Activated CD4-positive, CD25-positive, alpha-beta regulatory T cell (primary cell): ENCODE measurements around the gene TMEM242.
"Not testable (repeated sequence)": the region's sequence is repeated elsewhere in the genome, so short reads cannot be mapped to it uniquely, and the experiment has no call there.

ENCODE experiments used
- DNase-seq, 4 experiments: peaks; one replicate each; lab custom pipeline; 2025; lab: John Stamatoyannopoulos, UW

The TMEM242 gene

DNA sequence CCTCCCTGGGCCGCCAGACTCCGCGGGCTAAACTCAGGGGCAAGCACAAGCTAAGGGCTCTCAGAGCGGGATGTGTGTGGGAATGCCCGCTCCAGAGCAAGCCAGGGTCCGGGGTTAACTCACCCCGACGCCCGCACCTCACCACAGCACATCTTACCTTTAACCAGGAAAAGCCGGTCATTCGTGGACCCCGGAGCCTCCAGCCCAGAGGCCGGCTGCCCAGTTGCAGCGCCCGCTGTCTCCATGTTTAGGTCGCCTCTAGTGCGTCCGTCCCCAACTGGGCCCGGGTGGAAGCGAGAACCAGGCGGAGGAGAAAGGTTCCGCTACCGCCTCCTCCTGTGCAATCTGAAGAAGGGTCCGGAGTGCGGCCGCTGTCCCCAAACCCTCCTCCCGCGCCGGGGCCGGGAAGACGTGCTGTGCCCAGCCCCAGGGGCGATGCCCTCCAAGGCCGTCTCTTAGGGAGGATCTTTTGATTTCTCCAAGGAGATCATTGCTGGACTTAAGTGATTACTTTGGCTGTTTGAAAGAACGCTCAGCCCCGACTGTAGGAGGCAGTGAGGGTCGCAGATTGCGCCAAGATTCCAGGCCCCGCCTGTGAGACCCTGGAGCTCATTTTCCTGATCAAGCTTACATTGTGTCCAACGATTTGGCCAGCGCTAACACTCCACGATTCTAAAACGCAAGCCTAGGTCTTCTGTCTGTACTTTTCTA lies at the start of gene TMEM242:
TMEM242 (minus strand) TSS at position 265 of the 711 bp plus-strand sequence; CDS start at position 245, 20 bp downstream.
- no peak for DNase-seq

DNA sequence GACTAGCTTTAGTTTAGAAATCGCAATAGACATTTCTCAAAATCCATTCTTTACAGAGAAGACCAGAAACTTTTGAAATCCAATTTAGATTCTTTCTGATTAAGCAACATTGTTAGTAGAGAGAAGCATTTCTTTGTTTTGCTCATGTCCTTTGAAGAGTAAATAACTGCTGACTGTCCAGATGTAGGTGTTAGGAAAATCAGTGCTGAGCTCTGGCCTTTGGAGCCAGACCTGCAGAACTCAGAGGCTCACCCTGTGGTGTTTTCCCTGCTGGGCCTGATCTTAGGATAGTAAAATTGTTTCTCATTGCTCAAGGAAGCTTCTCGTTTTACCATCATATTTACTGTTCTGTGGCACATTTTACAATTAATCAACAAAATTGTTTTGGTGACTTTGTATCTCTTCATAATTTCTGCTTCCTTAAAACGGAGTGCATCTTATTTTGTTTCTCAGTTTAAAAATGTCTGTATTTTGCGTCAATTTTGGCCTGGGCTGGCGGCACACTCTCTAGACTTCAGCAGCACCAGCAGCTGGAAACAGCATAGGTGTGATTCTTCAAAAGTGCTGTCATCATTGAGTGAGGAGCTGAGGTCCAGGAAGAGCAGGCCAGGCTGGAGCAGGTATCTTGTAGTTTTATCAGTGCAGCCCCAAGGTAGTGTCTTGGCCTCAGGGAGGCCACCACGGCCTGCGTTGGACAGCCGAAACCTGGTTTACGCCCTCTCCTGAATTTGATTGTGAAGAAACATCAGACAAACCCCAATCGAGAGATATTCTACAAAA lies 49.4 kb upstream of the TMEM242 start:
- DNase-seq = no peak

DNA sequence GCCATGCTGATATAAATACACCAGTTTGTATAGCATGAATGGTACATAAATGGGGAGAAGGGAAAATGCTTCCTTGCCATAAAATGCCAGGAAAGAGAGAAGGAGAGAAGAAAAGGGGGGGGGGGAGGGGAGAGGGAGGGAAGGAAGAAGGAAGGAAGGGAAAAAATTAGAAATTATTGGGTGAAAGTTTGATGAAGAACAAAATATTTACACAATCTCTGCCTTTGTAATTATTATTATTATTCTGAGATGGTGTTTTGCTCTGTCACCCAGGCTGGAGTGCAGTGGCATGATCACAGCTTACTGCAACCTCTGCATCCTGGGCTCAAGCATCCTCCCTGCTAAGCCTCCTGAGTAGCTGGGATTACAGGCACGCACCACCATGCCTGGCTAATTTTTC lies 47.4 kb upstream of the TMEM242 start:
- no peak for DNase-seq

DNA sequence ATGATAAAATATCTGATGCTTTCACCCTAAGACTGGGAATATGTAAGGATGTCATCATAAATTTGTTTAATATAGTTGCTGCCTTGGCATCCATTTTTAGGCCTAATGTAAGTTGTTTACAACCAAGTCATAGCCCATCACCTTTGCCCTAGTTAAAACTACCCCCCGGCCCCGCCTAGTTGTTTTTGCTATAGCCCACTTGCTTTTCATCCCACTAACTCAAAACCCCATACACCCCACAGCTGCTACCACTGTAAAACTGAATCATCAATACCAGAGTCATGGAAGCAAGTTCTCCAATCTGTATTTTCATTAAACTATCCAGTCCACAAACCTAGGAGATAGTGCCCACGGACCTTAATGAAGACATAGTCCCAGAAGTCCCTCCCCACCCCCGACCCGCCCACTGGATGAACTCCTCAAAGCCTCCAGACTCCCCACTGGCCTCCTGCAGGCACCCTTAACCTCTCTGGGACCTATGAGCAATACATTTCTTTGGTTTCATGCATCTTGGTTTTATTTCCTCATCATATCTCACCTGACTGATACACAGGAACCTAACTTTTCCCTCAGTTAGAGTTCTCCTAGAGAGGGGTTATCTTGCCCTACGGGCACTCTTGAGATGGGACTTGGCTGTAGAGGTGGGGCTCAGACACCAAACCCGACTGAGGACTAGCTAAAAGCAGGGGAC lies 45.2 kb upstream of the TMEM242 start:
- no peak for DNase-seq

DNA sequence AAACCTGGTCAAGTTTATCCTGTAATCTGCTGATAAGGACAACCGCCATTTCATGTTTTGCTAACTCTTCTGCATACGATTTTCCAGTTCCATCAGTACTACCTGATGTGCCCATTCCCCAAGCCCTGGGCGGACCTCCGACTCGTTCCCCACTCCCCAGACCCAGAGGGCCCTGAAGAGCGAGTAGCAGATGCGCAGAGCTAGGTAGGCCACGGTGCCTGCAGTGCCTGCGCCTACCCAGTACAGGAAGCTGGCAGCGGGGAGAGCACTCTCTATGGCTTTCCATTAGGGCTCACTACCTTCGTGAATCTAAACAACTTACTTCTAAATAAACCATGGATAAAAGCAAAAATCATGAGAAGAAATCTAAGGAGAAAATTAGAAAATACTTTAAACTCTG lies 43.3 kb upstream of the TMEM242 start:
- DNase-seq = no peak

DNA sequence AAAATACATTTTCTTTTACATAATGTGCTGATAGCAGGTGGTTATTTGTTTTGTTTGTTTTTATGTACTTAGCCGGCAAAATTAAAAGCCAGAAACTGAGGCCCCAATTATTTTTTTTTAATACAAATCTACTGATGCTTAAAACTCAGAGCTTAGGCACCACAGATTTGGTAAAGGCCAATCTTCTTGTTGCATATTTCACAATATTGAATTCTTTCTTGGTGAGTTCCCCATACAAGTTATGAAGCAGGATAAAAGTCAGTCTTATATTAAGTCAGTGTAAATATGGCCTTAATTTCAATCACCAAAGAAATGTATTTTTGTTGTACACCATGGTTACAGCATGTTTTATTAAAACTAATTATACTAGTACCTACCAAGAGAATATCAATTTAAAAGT lies 41.4 kb upstream of the TMEM242 start:
- no peak for DNase-seq

DNA sequence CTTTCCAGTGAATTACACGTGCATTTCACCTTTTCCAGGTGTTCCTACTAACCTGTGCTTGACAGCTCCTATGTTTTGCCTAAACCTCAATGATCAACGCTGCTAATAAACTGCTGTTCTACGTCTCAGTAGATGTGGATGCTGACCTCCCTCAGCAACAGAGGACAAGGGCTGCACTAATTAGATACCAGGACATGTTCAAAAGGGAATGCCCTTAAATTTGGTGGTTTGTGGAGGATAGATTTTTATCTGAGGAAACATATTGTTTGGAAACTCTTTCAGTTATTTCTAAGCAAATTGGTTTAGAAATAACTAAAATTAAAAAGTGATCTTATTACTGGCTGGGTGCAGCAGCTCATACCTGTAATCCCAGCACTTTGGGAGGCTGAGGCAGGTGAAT lies 38.6 kb upstream of the TMEM242 start:
- no peak for DNase-seq

DNA sequence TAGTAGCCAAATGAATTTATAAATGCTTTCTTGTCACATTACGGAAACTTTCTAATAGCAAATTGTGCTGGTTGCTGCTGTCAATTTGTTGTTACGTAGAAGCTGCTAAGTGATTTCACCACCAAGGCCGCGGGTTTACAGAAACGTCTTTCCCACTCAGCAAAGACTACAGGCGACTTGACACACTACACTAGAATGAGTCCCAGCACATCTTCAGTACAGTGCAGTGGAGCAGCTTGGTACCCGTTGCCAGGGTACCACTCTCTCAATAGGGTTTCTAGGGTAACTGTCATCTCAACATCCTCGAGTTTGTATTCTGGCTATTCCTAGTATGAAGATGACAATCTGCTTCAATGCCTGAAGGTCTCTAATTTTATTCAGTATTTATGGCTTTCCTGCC lies 35.0 kb upstream of the TMEM242 start:
- DNase-seq = no peak

DNA sequence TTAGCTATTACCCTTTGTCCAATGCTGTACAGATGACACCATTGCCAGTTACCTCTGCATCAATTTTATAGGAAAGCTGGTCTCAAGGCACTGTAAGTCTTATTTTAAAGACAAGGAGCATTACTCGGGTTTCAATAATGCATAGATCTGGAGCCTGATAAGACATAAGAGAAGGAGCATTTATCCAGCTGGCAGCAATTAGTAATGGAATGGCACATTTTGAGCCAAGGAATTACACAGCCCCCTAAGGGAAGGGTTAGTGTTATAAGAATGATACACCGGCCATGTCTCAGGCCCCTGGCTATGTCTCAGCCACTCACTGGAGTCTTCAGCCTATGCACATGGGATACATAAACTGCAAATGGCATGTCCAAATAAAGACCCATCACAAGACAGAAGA lies 23.1 kb upstream of the TMEM242 start:
- DNase-seq = no peak

DNA sequence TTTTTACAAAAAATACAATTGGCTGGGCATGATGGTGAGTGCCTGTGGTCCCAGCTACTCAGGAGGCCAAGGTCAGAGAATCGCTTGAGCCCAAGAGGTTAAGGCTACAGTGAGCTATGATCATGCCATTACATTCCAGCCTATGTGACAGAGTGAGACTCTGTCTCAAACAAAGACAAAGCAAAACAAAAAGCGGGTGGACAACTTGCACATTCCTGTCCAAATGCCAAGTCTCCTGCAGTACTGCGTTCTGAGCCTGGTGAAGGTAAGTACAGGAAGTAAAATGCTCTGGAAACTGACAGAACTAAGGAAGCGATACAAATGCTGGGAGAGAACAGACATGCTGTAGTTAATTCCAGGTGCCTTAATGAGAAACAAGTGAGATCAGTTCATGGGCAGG lies 20.4 kb upstream of the TMEM242 start:
- DNase-seq = no peak

DNA sequence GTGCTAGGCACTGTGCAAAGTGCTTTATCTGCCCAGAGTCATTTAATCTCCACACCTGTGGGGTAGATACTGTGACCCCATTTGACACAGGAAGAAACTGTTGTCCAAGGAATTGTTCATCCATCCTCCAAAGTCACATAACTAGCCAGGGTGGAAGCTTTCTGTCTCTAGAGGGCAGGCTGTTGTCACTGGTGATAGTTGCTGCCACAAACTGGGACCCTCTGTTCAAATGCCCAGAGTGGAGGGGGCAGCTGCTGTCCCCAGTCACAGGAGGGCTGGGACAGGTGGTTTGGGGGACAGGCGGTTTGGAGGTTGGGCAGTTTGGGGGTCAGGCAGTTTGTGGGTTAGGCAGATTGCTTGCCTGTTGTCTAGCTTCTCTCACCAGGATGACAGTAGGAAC lies 16.1 kb upstream of the TMEM242 start:
- DNase-seq = no peak

DNA sequence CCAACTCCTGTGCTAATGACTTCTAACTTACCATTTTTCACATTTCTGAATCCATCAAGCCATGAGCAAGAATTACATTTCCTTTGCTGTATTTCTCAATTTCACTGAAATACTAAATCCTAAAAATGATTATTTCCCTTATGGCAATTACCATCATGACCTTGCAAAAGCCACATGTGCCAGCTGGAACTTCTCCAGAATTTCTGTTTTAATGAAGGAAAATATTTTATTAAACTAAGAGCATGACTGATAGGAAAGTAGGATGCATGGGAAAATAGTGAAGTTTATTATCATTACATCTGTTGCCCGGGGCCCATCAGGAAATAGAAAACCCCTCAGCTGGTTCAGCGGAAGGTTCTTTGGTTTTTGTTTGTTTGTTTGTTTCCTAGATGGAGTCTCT lies 14.4 kb upstream of the TMEM242 start:
- DNase-seq = no peak

DNA sequence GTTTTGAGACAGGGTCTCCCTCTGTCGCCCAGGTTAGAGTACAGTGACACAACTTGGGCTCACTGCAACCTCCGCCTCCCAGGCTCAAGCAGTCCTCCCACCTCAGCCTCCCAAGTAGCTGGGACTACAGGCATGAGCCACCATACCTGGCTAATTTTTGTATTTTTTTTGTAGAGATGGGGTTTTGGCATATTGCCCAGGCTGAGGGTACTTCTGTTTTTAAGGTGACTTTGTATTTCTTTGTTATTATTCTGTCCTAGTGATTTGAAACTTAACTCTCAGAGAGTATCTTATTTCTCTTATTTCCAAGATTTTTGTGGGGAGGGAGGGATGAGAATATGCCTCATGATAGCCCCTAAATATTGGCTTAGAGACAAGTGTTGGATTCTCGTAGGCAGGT lies 14.0 kb upstream of the TMEM242 start:
- DNase-seq = not testable (repeated sequence)

DNA sequence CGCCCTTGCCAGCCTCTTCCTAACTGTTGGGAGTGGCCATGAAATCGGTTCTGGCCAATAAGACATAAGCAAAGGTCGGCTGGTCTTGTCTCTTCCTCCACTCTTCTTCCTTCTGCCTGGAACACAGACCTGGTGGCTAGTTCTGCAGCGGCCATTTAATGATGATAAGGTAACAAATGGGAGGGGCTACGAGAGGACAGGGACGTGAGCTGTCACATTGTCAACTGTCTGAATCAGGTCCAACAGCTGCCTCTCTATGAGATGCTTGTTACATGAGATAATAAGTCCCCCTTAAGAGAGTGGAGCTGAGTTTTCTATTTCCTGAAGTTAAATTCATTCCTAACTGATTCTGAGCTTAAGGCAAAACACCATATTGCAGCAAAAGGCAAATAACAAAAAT lies 12.5 kb upstream of the TMEM242 start:
- DNase-seq = no peak

DNA sequence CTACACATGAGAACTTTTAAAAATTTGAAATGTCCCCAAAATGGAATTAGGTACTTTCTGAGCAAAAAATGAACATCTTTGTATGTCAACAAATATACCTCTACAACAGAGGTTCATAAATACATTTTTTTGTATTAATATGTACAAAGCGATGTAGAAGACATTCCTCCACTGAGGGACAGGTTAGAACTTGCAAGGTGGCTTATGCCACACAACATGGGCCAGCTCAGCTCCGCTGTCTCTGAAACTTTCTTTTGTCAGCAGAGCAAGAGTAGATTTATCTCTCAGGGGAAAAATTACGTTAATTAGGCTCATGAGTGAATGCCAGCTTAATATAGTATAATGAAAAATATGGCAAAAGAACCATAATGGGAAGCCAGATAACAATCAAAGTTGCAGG lies 10.6 kb upstream of the TMEM242 start:
- DNase-seq = no peak

DNA sequence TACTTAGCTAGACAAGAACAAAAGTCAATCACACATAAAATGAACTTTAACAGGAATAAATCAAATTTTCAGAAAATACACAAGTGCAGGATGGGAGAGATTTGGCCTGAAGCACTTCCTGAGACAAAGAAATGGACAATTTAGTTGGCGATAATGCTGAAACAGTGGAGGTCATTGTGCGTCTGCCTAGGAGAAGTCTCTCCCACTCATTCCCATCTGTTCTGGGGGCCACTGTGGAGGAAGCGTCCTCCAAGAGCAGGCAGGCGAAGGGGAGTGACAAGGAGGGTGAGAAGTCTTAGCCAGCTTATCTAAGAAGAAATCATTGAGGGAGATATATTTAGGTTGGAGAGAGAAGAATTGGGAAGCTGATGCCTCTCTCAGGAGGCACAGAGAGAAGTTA lies 10.2 kb upstream of the TMEM242 start:
- no peak for DNase-seq

DNA sequence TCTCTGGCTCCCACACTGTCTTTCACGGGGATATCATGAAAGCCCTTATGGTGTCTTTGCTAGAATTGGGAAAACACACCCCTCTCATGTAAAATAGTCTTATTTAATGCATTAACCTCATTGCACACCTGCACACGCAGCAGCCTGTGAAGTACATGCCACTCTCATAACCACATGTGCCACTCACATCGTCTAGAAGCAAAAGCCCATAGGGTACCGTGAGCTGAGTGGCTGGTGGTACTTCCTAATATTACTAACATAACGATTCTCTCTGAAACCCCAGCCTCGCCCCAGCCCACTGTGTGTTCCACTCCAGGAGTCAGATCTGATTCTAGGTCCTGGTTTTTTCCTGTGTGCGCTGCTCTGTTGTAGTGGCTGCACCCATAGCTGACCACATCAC lies 9.5 kb upstream of the TMEM242 start:
- no peak for DNase-seq

DNA sequence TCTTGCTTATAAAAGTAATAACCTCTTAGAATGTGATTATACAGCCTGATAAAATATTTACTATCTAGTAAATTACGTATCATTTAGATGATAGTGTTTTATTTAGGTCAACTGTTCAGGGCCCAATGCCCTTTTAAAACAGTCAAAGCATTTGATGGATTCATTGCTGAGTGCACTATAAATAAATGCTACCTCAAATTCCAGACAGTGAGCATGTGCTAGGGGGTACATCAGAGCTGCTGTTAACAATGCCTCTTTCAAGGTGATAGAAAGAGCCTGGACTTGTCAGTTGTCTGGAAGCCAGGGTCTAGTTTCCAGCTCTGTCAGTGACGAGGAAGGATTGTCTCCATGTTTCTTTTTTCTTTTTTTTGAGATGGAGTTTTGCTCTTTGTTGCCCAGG lies 7.5 kb upstream of the TMEM242 start:
- no peak for DNase-seq

DNA sequence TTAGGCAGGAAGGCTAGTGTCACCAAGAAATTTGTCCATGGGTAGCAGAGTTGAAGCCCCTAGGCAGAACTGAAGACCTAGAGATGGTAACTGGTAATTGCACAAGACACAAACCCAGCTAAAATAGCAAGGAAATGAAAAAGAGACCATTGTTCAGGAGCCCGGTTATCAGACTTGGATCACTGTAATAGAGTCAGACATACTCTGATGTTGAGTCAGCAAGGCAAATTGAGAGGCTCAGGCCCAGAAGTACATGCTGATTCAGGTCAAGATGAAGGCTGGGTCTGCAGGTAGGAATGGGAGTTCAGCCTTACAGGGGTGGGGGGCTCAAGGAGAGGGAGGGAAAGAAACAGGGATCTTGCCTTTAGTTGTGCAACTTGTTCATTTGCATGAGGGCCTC lies 6.5 kb upstream of the TMEM242 start:
- DNase-seq = no peak

DNA sequence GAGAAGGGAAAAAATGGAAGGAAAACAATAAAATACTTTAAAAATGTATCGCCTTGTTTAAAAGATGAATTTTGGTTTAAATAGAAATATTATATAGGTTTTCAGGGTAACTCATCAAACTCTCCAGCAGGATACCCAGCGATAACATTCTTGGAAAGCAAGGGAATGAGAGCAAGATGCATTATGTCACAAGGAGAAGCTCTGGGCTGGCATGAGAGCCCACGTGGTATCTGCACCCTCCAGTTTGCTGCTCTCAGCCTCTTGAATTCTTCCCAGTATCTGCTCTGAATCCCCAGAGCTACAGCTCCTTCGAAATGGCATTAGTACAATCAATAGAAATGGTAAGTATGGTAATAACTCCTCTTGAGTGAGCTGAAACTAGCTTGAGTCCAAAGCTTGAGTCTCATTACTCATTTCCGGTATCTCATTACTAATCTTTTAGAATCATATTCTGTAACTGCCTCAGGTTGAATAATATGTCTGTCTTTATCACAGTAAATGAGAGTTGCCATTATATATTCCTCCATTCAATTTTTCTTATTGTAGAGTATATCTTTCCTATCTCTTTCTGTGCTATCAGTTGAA lies 4.9 kb upstream of the TMEM242 start:
- no peak for DNase-seq

DNA sequence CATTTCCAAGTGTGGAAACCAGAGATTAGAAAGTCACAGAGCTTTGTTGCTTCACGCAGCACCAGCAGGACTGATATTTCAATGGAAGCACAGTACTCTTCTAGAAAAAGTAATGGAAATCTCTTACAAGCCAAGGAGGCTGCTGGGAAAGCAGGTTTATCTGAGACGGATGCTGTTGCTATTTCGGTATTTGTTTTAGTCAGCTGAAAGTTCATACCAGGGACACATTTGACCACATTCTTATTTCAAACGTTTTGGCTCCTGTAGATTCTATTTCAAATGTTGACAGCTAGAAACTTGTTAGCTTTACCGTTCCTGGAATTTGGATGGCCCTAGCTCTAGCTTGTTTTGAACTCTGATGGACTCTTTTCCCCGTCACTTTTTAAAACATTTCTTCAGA lies 3.7 kb upstream of the TMEM242 start:
- DNase-seq = no peak

DNA sequence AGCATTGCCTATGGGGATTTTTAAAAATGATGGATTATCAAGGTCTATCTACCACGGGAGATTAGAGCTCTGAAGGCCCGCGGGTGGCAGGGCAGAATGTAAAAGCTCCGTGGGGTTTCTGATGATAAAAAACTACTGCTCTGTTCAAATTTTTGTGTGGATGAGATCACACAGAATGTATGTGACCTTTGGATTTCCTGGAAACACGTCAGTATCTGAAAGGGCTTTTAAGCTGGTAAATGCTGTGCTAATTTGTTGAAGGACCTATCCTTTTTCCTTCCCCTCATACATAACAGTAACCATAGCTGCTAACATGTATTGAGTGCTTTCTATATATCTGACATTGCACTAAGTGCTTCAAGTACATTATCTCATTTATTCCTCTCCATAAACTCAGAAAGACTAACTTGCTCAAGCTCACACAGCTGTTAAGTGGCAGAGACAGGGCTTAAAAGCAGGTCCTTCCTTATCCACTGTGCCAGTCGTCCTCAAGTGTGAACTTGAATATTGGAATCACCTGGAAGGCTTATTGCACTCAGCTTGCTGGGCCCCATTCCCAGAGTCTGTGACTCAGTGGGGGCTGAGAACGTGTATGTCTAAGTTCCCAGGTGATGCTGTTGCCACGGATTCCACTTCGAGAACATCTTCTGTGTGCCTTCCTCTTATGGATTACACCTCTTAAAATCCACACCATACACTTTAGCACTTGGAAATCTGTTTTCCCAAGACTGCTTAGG lies 1.9 kb upstream of the TMEM242 start:
- DNase-seq = no peak
